Measurements from ENCODE around the gene ALDH4A1.

DNA sequence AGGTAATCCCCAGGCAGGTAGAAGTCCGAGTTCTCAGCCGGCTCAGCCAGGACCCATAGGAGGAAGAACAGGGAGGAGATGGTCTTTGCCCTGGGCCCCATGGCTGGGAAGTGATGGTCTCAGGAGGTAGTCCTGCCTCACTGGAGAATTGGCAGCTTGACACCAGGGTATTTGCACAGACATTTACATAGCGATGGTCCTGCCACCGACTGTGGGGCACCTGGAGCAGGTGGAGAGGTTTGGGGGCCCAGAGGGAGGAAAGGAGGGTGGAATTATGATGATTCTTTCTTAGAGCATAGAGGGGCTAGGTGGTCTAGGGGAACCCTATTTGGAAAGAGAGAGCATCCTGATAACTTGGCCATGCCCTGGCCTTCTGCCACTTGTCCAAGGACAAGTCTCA is 42.8 kb downstream of the ALDH4A1 start, which contains the start of gene TAS1R2:
- TF ChIP-seq CTCF (IDR thresholded peaks at IDR 0.05) = no peak
- TF ChIP-seq POLR2A (IDR thresholded peaks at IDR 0.05; ENCODE audit: low read depth) = no peak

Data from esophagus muscularis mucosa (tissue), 3 donors.